HepG2 (cell line): ENCODE results near the gene SMCO4. TPM values are rescaled to one million over a fixed set of nuclear protein-coding genes. Genes with fewer than 3 reads are reported as not detected.
A peak's percentile ranks its signal among the peaks of the same experiment; 100 is the strongest.

Experiments used
- CBX2 ChIP-seq, 2 experiments: fragments of 200-600 bp in 1 of 2; sonication (generic); formaldehyde crosslinking in 1 of 2; IDR thresholded peaks; 2 replicates each; pipeline versions ENCODE4 v1.7.0 to v1.8.1; 2018 to 2022; ENCODE audit warnings: low read depth in 2 of 2, low read length in 1 of 2, mild to moderate bottlenecking in 1 of 2, missing genetic modification reagents in 1 of 2
- KDM5B ChIP-seq: sonication (generic); formaldehyde crosslinking; IDR thresholded peaks from 2 replicates; pipeline ENCODE4 v1.4.0; 2020; ENCODE audit warnings: missing genetic modification reagents, mild to moderate bottlenecking, borderline replicate concordance
- MEIS1 ChIP-seq: sonication (generic); formaldehyde crosslinking; IDR thresholded peaks from 2 replicates; pipeline ENCODE4 v1.9.0; 2021; ENCODE audit warnings: mild to moderate bottlenecking, missing genetic modification reagents, moderate library complexity, borderline replicate concordance
- NFE2L2 ChIP-seq: fragments of 150-350 bp; IDR thresholded peaks from 2 replicates; pipeline ENCODE4 v1.6.1; 2014; ENCODE audit warnings: low read length
- SRF ChIP-seq: IDR thresholded peaks from 2 replicates; pipeline ENCODE4 v1.6.1; 2011; ENCODE audit warnings: mild to moderate bottlenecking, low read depth, low read length, moderate library complexity
- STAG1 ChIP-seq: sonication (generic); formaldehyde crosslinking; IDR thresholded peaks from 2 replicates; pipeline ENCODE4 v1.4.0; 2020; ENCODE audit warnings: missing genetic modification reagents
- ZKSCAN5 ChIP-seq: sonication (generic); formaldehyde crosslinking; IDR thresholded peaks from 2 replicates; pipeline ENCODE4 v1.5.1; 2020; ENCODE audit warnings: mild to moderate bottlenecking, missing genetic modification reagents
- ZNF12 ChIP-seq: sonication (generic); formaldehyde crosslinking; IDR thresholded peaks from 2 replicates; pipeline ENCODE4 v1.5.0; 2020; ENCODE audit warnings: missing genetic modification reagents
- ZNF24 ChIP-seq: fragments of 450-650 bp; IDR thresholded peaks from 2 replicates; pipeline ENCODE4 v1.6.1; 2017; ENCODE audit warnings: antibody characterized with exemption, mild to moderate bottlenecking
- ZNF441 ChIP-seq: sonication (generic); formaldehyde crosslinking; IDR thresholded peaks from 2 replicates; pipeline ENCODE4 v1.7.0; 2021; ENCODE audit warnings: missing genetic modification reagents, borderline replicate concordance
- ZNF468 ChIP-seq: sonication (generic); formaldehyde crosslinking; IDR thresholded peaks from 2 replicates; pipeline ENCODE4 v1.8.0; 2022; ENCODE audit warnings: mild to moderate bottlenecking, moderate library complexity, missing genetic modification reagents
- ZNF775 ChIP-seq: sonication (generic); formaldehyde crosslinking; IDR thresholded peaks from 2 replicates; pipeline ENCODE4 v1.4.0; 2020; ENCODE audit warnings: missing genetic modification reagents, mild to moderate bottlenecking, moderate library complexity, borderline replicate concordance
- polyA plus RNA-seq, 8 experiments: library from polyadenylated mRNA; depleted of rRNA in 3 of 8; stranded (reverse) in 7 of 8; unstranded in 1 of 8; fragments of >200 nt; fragmentation: Illumina TruSeq in 4 of 8; extraction: Trizol in 4 of 8; gene quantifications; 2 replicates each; pipeline versions ENCODE4 v1.2.1 to v1.2.3, GENCODE V29; 2011 to 2016; ENCODE audit warnings: low read depth in 4 of 8, missing spikeins in 1 of 8, mixed read lengths in 1 of 8; ENCODE audit not compliant: insufficient read depth in 1 of 8
- total RNA-seq, 5 experiments: library from RNA; depleted of rRNA; stranded (reverse); fragments of >200 nt; fragmentation: Illumina TruSeq; extraction: Trizol; gene quantifications; 2 replicates each; pipeline ENCODE4 v1.2.3, GENCODE V29; 2016; ENCODE audit warnings: low read depth in 1 of 5
- TF ChIP-seq, protein P1 (sequence below): sonication (generic); formaldehyde crosslinking; IDR thresholded peaks from 2 replicates; pipeline ENCODE4 v1.4.0; 2020; ENCODE audit warnings: missing genetic modification reagents
- TF ChIP-seq, protein P2 (sequence below): sonication (generic); formaldehyde crosslinking; IDR thresholded peaks from 2 replicates; pipeline ENCODE4 v1.4.0; 2020; ENCODE audit warnings: missing genetic modification reagents
- TF ChIP-seq, protein P3 (sequence below): sonication (generic); formaldehyde crosslinking; IDR thresholded peaks from 2 replicates; pipeline ENCODE4 v1.4.0; 2020; ENCODE audit warnings: mild to moderate bottlenecking, missing genetic modification reagents
- TF ChIP-seq, protein P4 (sequence below): sonication (generic); IDR thresholded peaks from 2 replicates; pipeline ENCODE4 v1.6.1; 2016; ENCODE audit warnings: low read depth, borderline replicate concordance
- TF ChIP-seq, protein P5 (sequence below): sonication (generic); formaldehyde crosslinking; IDR thresholded peaks from 2 replicates; pipeline ENCODE4 v1.5.0; 2020; ENCODE audit warnings: missing genetic modification reagents
- TF ChIP-seq, protein P6 (sequence below): sonication (generic); formaldehyde crosslinking; IDR thresholded peaks from 2 replicates; pipeline ENCODE4 v1.4.0; 2020; ENCODE audit warnings: mild to moderate bottlenecking, missing genetic modification reagents

SMCO4 gene
- total and polyA plus RNA-seq, 2 of the 13 experiments (the other 11 are each of a cell fraction or from before 2014, with no cell fraction given): 10.6 to 28.5 TPM

DNA sequence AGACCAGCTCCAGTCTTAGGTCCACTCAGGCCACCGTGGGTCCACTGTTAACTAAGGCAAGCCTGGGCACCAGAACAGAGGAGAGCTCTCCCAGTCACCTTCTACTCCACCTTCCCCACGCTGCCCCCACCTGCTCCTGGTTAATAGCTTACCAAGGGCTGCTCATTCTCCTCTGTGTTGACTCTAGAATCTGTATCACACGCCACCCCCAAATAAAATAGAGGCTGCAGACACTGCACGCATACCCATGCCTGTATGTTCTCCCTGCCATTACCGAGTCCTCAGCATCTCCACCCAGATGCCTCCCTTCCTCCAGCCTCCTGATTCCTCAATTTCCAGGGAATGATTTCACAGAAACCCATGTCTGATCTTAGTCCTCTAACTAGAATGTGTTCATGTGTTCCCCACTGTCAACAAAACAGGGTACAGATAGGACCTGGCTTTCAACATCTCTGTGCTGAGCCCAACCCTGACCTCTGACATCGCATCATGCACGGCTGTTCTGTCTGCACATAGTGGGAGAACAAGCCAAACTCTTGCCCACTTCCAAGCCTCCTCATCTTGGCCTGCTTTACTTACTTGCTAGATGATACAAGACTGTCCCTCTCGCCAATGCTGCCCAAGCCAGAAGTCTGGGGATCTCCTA, 49.8 kb downstream of the SMCO4 start (continued):
- TF ChIP-seq, protein P1, sequence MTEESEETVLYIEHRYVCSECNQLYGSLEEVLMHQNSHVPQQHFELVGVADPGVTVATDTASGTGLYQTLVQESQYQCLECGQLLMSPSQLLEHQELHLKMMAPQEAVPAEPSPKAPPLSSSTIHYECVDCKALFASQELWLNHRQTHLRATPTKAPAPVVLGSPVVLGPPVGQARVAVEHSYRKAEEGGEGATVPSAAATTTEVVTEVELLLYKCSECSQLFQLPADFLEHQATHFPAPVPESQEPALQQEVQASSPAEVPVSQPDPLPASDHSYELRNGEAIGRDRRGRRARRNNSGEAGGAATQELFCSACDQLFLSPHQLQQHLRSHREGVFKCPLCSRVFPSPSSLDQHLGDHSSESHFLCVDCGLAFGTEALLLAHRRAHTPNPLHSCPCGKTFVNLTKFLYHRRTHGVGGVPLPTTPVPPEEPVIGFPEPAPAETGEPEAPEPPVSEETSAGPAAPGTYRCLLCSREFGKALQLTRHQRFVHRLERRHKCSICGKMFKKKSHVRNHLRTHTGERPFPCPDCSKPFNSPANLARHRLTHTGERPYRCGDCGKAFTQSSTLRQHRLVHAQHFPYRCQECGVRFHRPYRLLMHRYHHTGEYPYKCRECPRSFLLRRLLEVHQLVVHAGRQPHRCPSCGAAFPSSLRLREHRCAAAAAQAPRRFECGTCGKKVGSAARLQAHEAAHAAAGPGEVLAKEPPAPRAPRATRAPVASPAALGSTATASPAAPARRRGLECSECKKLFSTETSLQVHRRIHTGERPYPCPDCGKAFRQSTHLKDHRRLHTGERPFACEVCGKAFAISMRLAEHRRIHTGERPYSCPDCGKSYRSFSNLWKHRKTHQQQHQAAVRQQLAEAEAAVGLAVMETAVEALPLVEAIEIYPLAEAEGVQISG (CRISPR knock-in tag): no peak; the same call in 1 of the 2 replicates
- TF ChIP-seq SRF: no peak
- no peak for TF ChIP-seq ZNF468 (CRISPR knock-in tag)
- TF ChIP-seq NFE2L2: no peak
- TF ChIP-seq ZNF441 (CRISPR knock-in tag): peak; percentile 70; the same call in 1 of the 2 replicates
- TF ChIP-seq, protein P2, sequence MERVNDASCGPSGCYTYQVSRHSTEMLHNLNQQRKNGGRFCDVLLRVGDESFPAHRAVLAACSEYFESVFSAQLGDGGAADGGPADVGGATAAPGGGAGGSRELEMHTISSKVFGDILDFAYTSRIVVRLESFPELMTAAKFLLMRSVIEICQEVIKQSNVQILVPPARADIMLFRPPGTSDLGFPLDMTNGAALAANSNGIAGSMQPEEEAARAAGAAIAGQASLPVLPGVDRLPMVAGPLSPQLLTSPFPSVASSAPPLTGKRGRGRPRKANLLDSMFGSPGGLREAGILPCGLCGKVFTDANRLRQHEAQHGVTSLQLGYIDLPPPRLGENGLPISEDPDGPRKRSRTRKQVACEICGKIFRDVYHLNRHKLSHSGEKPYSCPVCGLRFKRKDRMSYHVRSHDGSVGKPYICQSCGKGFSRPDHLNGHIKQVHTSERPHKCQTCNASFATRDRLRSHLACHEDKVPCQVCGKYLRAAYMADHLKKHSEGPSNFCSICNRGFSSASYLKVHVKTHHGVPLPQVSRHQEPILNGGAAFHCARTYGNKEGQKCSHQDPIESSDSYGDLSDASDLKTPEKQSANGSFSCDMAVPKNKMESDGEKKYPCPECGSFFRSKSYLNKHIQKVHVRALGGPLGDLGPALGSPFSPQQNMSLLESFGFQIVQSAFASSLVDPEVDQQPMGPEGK (CRISPR knock-in tag): peak; percentile 81
- TF ChIP-seq ZKSCAN5: no peak
- 0 out of 2 replicates have a peak, but pooled peaks have one; percentile 45 for TF ChIP-seq ZNF12 (CRISPR knock-in tag)
- TF ChIP-seq, protein P3, sequence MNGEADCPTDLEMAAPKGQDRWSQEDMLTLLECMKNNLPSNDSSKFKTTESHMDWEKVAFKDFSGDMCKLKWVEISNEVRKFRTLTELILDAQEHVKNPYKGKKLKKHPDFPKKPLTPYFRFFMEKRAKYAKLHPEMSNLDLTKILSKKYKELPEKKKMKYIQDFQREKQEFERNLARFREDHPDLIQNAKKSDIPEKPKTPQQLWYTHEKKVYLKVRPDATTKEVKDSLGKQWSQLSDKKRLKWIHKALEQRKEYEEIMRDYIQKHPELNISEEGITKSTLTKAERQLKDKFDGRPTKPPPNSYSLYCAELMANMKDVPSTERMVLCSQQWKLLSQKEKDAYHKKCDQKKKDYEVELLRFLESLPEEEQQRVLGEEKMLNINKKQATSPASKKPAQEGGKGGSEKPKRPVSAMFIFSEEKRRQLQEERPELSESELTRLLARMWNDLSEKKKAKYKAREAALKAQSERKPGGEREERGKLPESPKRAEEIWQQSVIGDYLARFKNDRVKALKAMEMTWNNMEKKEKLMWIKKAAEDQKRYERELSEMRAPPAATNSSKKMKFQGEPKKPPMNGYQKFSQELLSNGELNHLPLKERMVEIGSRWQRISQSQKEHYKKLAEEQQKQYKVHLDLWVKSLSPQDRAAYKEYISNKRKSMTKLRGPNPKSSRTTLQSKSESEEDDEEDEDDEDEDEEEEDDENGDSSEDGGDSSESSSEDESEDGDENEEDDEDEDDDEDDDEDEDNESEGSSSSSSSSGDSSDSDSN (CRISPR knock-in tag): peak; percentile 29
- TF ChIP-seq CBX2 (IDR thresholded peaks at IDR 0.05; ENCODE audit: low read depth, low read length): no peak
- TF ChIP-seq CBX2 (CRISPR knock-in tag; IDR thresholded peaks at IDR 0.05; ENCODE audit: low read depth): no peak
- peak; percentile 21; the same call in 1 of the 2 replicates for TF ChIP-seq KDM5B (CRISPR knock-in tag)
- TF ChIP-seq MEIS1 (CRISPR knock-in tag): 0 out of 2 replicates have a peak, but pooled peaks have one; percentile 25
- no peak for TF ChIP-seq STAG1 (CRISPR knock-in tag)
- TF ChIP-seq, protein P4, sequence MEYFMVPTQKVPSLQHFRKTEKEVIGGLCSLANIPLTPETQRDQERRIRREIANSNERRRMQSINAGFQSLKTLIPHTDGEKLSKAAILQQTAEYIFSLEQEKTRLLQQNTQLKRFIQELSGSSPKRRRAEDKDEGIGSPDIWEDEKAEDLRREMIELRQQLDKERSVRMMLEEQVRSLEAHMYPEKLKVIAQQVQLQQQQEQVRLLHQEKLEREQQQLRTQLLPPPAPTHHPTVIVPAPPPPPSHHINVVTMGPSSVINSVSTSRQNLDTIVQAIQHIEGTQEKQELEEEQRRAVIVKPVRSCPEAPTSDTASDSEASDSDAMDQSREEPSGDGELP: no peak
- TF ChIP-seq, protein P5, sequence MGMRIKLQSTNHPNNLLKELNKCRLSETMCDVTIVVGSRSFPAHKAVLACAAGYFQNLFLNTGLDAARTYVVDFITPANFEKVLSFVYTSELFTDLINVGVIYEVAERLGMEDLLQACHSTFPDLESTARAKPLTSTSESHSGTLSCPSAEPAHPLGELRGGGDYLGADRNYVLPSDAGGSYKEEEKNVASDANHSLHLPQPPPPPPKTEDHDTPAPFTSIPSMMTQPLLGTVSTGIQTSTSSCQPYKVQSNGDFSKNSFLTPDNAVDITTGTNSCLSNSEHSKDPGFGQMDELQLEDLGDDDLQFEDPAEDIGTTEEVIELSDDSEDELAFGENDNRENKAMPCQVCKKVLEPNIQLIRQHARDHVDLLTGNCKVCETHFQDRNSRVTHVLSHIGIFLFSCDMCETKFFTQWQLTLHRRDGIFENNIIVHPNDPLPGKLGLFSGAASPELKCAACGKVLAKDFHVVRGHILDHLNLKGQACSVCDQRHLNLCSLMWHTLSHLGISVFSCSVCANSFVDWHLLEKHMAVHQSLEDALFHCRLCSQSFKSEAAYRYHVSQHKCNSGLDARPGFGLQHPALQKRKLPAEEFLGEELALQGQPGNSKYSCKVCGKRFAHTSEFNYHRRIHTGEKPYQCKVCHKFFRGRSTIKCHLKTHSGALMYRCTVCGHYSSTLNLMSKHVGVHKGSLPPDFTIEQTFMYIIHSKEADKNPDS (CRISPR knock-in tag): no peak
- TF ChIP-seq ZNF775 (CRISPR knock-in tag): no peak
- no peak for TF ChIP-seq ZNF24
- TF ChIP-seq, protein P6, sequence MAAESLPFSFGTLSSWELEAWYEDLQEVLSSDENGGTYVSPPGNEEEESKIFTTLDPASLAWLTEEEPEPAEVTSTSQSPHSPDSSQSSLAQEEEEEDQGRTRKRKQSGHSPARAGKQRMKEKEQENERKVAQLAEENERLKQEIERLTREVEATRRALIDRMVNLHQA (CRISPR knock-in tag): no peak
